C4-2B (cell line): ENCODE results near the gene SRXN1.

Source experiments
- H3K27ac ChIP-seq: fragments of 450-650 bp; 2 replicates; pipeline ENCODE4 v1.5.1; 2017
- CTCF ChIP-seq: fragments of 450-650 bp; conservative IDR thresholded peaks from 2 replicates; pipeline ENCODE4 v1.5.1; 2017; ENCODE audit warnings: mild to moderate bottlenecking
- ZFX ChIP-seq: fragments of 450-650 bp; IDR thresholded peaks from 2 replicates; pipeline ENCODE4 v1.6.1; 2017

Gene SRXN1

GRCh38 chr20:605237-605636 lies 47.8 kb downstream of the SRXN1 start:
- TF ChIP-seq ZFX (no peak), CTCF (no peak)
- H3K27ac ChIP-seq = no peak overlapping the region

GRCh38 chr20:603116-603640 lies 49.8 kb downstream of the SRXN1 start:
- no peak for TF ChIP-seq ZFX
- no peak for TF ChIP-seq CTCF
- no peak overlapping the region for H3K27ac ChIP-seq

- no peak overlapping the region for H3K27ac ChIP-seq
- no peak for TF ChIP-seq ZFX
- TF ChIP-seq CTCF = no peak
These were observed 50.7 kb downstream of the SRXN1 start for GRCh38 chr20:602111-602970.

GRCh38 chr20:600736-601135 lies 52.3 kb downstream of the SRXN1 start:
- no peak overlapping the region for H3K27ac ChIP-seq
- TF ChIP-seq ZFX (no peak), CTCF (no peak)

GRCh38 chr20:600141-600540 lies 52.9 kb downstream of the SRXN1 start:
- TF ChIP-seq CTCF = no peak
- TF ChIP-seq ZFX = no peak
- H3K27ac ChIP-seq = no peak overlapping the region

GRCh38 chr20:598133-598850 lies 54.7 kb downstream of the SRXN1 start:
- H3K27ac ChIP-seq = no peak overlapping the region
- TF ChIP-seq CTCF (no peak), ZFX (no peak)

- H3K27ac ChIP-seq = no peak overlapping the region
- TF ChIP-seq CTCF = no peak
- no peak for TF ChIP-seq ZFX
These were observed 55.4 kb downstream of the SRXN1 start for GRCh38 chr20:597560-597959.
